Cerebellar nuclear complex (tissue), 1 donor: Measurements from ENCODE around the gene KSR1.

Source experiments
- DNase-seq, 2 experiments: peaks; one replicate each; lab custom pipeline; 2025; lab: John Stamatoyannopoulos, UW

KSR1 gene

GRCh38 chr17:27569884-27570577 lies 113.8 kb downstream of the KSR1 start:
- DNase-seq = no peak

- no peak for DNase-seq
These were observed 114.3 kb downstream of the KSR1 start for GRCh38 chr17:27570578-27570914.

- DNase-seq = no peak
These were observed 115.5 kb downstream of the KSR1 start for GRCh38 chr17:27571563-27572352.

- no peak for DNase-seq
These were observed 116.4 kb downstream of the KSR1 start for GRCh38 chr17:27572665-27573064.

- no peak for DNase-seq
These were observed 117.3 kb downstream of the KSR1 start for GRCh38 chr17:27573548-27573947.

- DNase-seq = no peak
These were observed 117.8 kb downstream of the KSR1 start for GRCh38 chr17:27573971-27574525.

GRCh38 chr17:27575096-27575911 lies 119.1 kb downstream of the KSR1 start:
- DNase-seq = no peak

GRCh38 chr17:27575912-27576252 lies 119.6 kb downstream of the KSR1 start:
- DNase-seq = no peak

- DNase-seq = no peak
These were observed 120.3 kb downstream of the KSR1 start for GRCh38 chr17:27576477-27577083.

- no peak for DNase-seq
These were observed 121.0 kb downstream of the KSR1 start for GRCh38 chr17:27577121-27577761.

GRCh38 chr17:27577884-27578717 lies 121.9 kb downstream of the KSR1 start:
- DNase-seq = no peak

- DNase-seq = no peak
These were observed 122.5 kb downstream of the KSR1 start for GRCh38 chr17:27578718-27579085.

GRCh38 chr17:27579304-27579703 lies 123.1 kb downstream of the KSR1 start:
- DNase-seq = no peak

- DNase-seq = no peak
These were observed 123.7 kb downstream of the KSR1 start for GRCh38 chr17:27579897-27580321.

- DNase-seq = no peak
These were observed 124.8 kb downstream of the KSR1 start for GRCh38 chr17:27581016-27581415.

GRCh38 chr17:27582696-27583095 lies 126.4 kb downstream of the KSR1 start:
- DNase-seq = no peak

GRCh38 chr17:27585153-27585681 lies 129.0 kb downstream of the KSR1 start:
- DNase-seq = no peak

- no peak for DNase-seq
These were observed 129.5 kb downstream of the KSR1 start for GRCh38 chr17:27585792-27586191.

GRCh38 chr17:27586203-27586721 lies 130.0 kb downstream of the KSR1 start:
- DNase-seq = no peak

GRCh38 chr17:27588354-27588753 lies 132.1 kb downstream of the KSR1 start:
- DNase-seq = no peak
